ENCODE data around the gene CHST9.

DNA sequence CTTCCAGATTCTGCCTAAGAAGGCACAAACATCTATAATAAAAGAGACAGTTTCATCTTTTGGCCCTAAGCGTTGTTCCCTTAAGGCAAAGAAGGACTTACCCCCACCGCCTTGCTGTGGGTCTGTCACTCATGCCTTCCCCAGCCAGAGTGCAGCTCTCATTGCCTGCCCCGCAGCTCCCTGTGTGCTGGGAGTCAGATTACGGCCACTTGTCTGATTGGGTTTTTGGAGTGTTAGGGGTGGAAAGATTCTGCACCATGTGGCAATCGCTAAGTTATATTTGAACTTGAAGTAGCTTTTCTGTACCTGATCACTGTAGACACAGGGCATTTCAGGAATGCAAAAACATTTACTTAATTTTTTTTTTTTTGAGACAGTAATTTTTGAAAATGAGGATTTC, 319.6 kb downstream of the CHST9 start, which contains the start of gene AQP4:
- TF ChIP-seq, protein P1, sequence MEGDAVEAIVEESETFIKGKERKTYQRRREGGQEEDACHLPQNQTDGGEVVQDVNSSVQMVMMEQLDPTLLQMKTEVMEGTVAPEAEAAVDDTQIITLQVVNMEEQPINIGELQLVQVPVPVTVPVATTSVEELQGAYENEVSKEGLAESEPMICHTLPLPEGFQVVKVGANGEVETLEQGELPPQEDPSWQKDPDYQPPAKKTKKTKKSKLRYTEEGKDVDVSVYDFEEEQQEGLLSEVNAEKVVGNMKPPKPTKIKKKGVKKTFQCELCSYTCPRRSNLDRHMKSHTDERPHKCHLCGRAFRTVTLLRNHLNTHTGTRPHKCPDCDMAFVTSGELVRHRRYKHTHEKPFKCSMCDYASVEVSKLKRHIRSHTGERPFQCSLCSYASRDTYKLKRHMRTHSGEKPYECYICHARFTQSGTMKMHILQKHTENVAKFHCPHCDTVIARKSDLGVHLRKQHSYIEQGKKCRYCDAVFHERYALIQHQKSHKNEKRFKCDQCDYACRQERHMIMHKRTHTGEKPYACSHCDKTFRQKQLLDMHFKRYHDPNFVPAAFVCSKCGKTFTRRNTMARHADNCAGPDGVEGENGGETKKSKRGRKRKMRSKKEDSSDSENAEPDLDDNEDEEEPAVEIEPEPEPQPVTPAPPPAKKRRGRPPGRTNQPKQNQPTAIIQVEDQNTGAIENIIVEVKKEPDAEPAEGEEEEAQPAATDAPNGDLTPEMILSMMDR (IDR thresholded peaks at IDR 0.05) = no peak
- TF ChIP-seq POLR2A (IDR thresholded peaks at IDR 0.05) = no peak

Measured in adrenal gland (tissue), 5 donors.